HUDEP-2 (cell line): Measurements from ENCODE around the gene MRPS2.
"Not testable (repeated sequence)": the region's sequence is repeated elsewhere in the genome, so short reads cannot be mapped to it uniquely, and the experiment has no call there.

Experiments used
- DNase-seq, 76 experiments: peaks; one replicate each; lab custom pipeline; 2025; ENCODE audit not compliant: unreplicated experiment in 76 of 76; lab: John Stamatoyannopoulos, UW

The MRPS2 gene

GRCh38 chr9:135500525-135501260, at the start of gene MRPS2:
Gene MRPS2 (plus strand): TSS chr9:135500682. CDS start chr9:135500711, 29 bp downstream.
- peak in 71 of 76 experiments; percentile 24 to 86 (median 70) for DNase-seq

- DNase-seq: no peak
Measured at GRCh38 chr9:135450956-135451355, 49.5 kb upstream of the MRPS2 start.

- not testable (repeated sequence) for DNase-seq
Measured at GRCh38 chr9:135451909-135452308, 48.6 kb upstream of the MRPS2 start.

GRCh38 chr9:135454737-135455136, 45.7 kb upstream of the MRPS2 start:
- DNase-seq: no peak

- no peak for DNase-seq
Measured at GRCh38 chr9:135455401-135456030, 45.0 kb upstream of the MRPS2 start.

- peak in 2 of 76 experiments; percentile 18 to 20 for DNase-seq
Measured at GRCh38 chr9:135456436-135457104, 43.9 kb upstream of the MRPS2 start.

GRCh38 chr9:135458478-135458877, 42.0 kb upstream of the MRPS2 start:
- DNase-seq: not testable (repeated sequence)

- DNase-seq: no peak
Measured at GRCh38 chr9:135461936-135462335, 38.5 kb upstream of the MRPS2 start.

- DNase-seq: peak in 1 of 76 experiments; percentile 19
Measured at GRCh38 chr9:135463140-135463539, 37.3 kb upstream of the MRPS2 start.

GRCh38 chr9:135464181-135464580, 36.3 kb upstream of the MRPS2 start:
- DNase-seq: no peak

GRCh38 chr9:135468854-135469521, 31.5 kb upstream of the MRPS2 start:
- peak in 67 of 76 experiments; percentile 9 to 86 (median 56) for DNase-seq

- no peak for DNase-seq
Measured at GRCh38 chr9:135471791-135472640, 28.5 kb upstream of the MRPS2 start.

GRCh38 chr9:135473972-135474543, 26.4 kb upstream of the MRPS2 start:
- no peak for DNase-seq

GRCh38 chr9:135474915-135475314, 25.6 kb upstream of the MRPS2 start:
- peak in 25 of 76 experiments; percentile 6 to 51 (median 16) for DNase-seq

GRCh38 chr9:135476561-135477355, 23.7 kb upstream of the MRPS2 start:
- DNase-seq: no peak

GRCh38 chr9:135478191-135478590, 22.3 kb upstream of the MRPS2 start:
- DNase-seq: no peak

- DNase-seq: peak in 26 of 76 experiments; percentile 6 to 53 (median 17)
Measured at GRCh38 chr9:135478829-135479468, 21.5 kb upstream of the MRPS2 start.

- DNase-seq: peak in 4 of 76 experiments; percentile 10 to 19 (median 13)
Measured at GRCh38 chr9:135479469-135480052, 20.9 kb upstream of the MRPS2 start, which contains the start of gene PPP1R26. Gene PPP1R26 (plus strand): TSS chr9:135479782. CDS start chr9:135484511, 4,729 bp downstream.
